ENCODE measurements around the gene NFAM1.

DNA sequence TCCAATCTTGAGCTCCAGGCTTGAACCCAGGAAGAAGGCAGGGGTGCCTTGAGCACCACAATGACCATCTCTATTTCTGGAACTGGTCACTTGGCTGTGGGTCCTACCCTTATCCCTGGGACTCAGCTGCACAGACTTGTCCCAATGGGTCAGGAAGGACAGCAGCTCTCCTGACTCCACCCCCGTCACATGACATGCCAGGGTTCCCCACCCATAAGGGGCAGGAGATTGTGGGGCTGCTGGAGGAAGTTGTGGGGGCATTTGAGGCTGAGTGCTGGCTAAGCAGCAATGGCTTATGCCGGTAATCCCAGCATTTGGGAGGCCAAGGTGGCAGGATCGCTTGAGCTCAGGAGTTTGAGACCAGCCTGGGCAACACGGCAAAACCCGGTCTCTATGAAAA lies 56.2 kb downstream of the NFAM1 start:
- TF ChIP-seq, protein P1, sequence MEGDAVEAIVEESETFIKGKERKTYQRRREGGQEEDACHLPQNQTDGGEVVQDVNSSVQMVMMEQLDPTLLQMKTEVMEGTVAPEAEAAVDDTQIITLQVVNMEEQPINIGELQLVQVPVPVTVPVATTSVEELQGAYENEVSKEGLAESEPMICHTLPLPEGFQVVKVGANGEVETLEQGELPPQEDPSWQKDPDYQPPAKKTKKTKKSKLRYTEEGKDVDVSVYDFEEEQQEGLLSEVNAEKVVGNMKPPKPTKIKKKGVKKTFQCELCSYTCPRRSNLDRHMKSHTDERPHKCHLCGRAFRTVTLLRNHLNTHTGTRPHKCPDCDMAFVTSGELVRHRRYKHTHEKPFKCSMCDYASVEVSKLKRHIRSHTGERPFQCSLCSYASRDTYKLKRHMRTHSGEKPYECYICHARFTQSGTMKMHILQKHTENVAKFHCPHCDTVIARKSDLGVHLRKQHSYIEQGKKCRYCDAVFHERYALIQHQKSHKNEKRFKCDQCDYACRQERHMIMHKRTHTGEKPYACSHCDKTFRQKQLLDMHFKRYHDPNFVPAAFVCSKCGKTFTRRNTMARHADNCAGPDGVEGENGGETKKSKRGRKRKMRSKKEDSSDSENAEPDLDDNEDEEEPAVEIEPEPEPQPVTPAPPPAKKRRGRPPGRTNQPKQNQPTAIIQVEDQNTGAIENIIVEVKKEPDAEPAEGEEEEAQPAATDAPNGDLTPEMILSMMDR (IDR thresholded peaks at IDR 0.05): no peak
- TF ChIP-seq POLR2A (IDR thresholded peaks at IDR 0.05): no peak
